Body of pancreas (tissue), 4 donors: ENCODE results near the gene JCAD.

ENCODE experiments used
- POLR2A ChIP-seq, 3 donors: fragments of 450-650 bp; IDR thresholded peaks; one replicate each; pipeline ENCODE4 v1.6.1; 2016; ENCODE audit warnings: antibody characterized with exemption in 3 of 3, mild to moderate bottlenecking in 2 of 3
- TF ChIP-seq, protein P1 (sequence below), 7 experiments: fragments of 450-650 bp in 4 of 7; fragments of 200-600 bp in 3 of 7; sonication (generic) in 3 of 7; IDR thresholded peaks; one replicate each; pipeline ENCODE4 v1.5.1; 2016 to 2019; ENCODE audit warnings: antibody characterized with exemption in 7 of 7

DNA sequence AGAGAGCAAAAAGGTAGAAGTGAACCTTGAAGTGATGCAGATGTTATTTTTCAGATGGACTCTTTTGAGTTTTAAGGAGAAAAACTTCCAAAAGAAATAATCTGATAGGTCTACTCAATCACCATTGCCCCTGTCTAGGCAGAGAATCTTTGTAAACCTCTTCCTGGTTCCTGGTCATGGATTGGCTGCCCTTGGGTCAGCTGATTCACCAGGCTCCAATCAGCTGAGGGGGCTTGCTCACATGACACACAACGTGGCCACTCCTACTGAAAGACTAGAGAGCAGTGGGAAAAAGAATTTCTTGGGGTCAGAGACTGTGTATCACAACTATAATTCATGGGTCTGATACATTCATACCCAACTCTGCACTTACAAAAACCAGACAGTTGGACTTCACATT lies 20.0 kb upstream of the JCAD start:
- TF ChIP-seq, protein P1, sequence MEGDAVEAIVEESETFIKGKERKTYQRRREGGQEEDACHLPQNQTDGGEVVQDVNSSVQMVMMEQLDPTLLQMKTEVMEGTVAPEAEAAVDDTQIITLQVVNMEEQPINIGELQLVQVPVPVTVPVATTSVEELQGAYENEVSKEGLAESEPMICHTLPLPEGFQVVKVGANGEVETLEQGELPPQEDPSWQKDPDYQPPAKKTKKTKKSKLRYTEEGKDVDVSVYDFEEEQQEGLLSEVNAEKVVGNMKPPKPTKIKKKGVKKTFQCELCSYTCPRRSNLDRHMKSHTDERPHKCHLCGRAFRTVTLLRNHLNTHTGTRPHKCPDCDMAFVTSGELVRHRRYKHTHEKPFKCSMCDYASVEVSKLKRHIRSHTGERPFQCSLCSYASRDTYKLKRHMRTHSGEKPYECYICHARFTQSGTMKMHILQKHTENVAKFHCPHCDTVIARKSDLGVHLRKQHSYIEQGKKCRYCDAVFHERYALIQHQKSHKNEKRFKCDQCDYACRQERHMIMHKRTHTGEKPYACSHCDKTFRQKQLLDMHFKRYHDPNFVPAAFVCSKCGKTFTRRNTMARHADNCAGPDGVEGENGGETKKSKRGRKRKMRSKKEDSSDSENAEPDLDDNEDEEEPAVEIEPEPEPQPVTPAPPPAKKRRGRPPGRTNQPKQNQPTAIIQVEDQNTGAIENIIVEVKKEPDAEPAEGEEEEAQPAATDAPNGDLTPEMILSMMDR (IDR thresholded peaks at IDR 0.05), result no peak
- no peak for TF ChIP-seq POLR2A (IDR thresholded peaks at IDR 0.05)
